ENCODE data around the gene UAP1L1. TPM values are rescaled to one million over a fixed set of nuclear protein-coding genes. Genes with fewer than 3 reads are reported as not detected.
A peak's percentile ranks its signal among the peaks of the same experiment; 100 is the strongest.

UAP1L1 gene
- total RNA-seq, 1 donor from 2014 or later, result 17.2 TPM

GRCh38 chr9:137084526-137084925 is 7.2 kb downstream of the UAP1L1 start:
- ChIA-PET POLR2A (interaction anchor here (0.6 to 2.8 kb wide), 9 partner anchors 7 to 232 kb away, joined by 3 to 34 read pairs (median 5); partner anchors contain the start of genes MAMDC4, SAPCD2, TUBB4B and UAP1L1), CTCF (interaction anchor here (0.8 kb wide), 1 partner anchor 38 kb away, joined by 3 read pairs; no protein-coding TSS in a partner anchor)
- no peak for ATAC-seq (ENCODE audit: low read depth)
- intact Hi-C loops (cut with micrococcal nuclease), result no loop called here
- no peak for DNase-seq
- peak overlapping the region; percentile 87 for H3K27ac Mint-ChIP-seq
- H3K4me1 Mint-ChIP-seq, result peaks cover 54% of the 10 kb centered on the region
- no peak overlapping the region for H3K4me3 Mint-ChIP-seq
- peaks cover 34% of the 10 kb centered on the region for H3K36me3 Mint-ChIP-seq (ENCODE audit: low read depth)
- no peaks in the 10 kb centered on the region for H3K9me3 Mint-ChIP-seq
- no peaks in the 10 kb centered on the region for H3K27me3 Mint-ChIP-seq
- TF ChIP-seq CTCF (IDR thresholded peaks at IDR 0.05), result no peak

GRCh38 chr9:137085920-137086530 is 8.7 kb downstream of the UAP1L1 start:
- no peak for ATAC-seq (ENCODE audit: low read depth)
- peak overlapping the region; percentile 97 for H3K27ac Mint-ChIP-seq
- CTCF ChIA-PET, result interaction anchor here (0.8 to 2.1 kb wide), 5 partner anchors 10 to 151 kb away, joined by 3 to 7 read pairs (median 5); partner anchors contain the start of genes ANAPC2 and SSNA1
- no peaks in the 10 kb centered on the region for H3K27me3 Mint-ChIP-seq
- no peaks in the 10 kb centered on the region for H3K9me3 Mint-ChIP-seq
- H3K4me3 Mint-ChIP-seq, result peak overlapping the region; percentile 93
- peaks cover 51% of the 10 kb centered on the region for H3K4me1 Mint-ChIP-seq
- intact Hi-C loops (cut with micrococcal nuclease), result loop anchor here (1.0 to 5.0 kb wide), 6 partner anchors 9 to 466 kb away; partner anchors contain the start of genes EXD3, MRPL41, NOXA1 and PNPLA7
- TF ChIP-seq CTCF (IDR thresholded peaks at IDR 0.05), result no peak
- H3K36me3 Mint-ChIP-seq (ENCODE audit: low read depth), result peaks cover 35% of the 10 kb centered on the region
- peak; percentile 48 for DNase-seq
- POLR2A ChIA-PET, result interaction anchor here (0.6 to 2.8 kb wide), 36 partner anchors 9 to 345 kb away, joined by 3 to 40 read pairs (median 4); partner anchors contain the start of genes ANAPC2, DPP7, FUT7 and LCN8

GRCh38 chr9:137086531-137087408 is 9.5 kb downstream of the UAP1L1 start, which contains the start of gene MAN1B1:
MAN1B1 (plus strand) TSS chr9:137086985; CDS start chr9:137087000, 15 bp downstream.
- peaks cover 49% of the 10 kb centered on the region for H3K4me1 Mint-ChIP-seq
- CTCF ChIA-PET, result interaction anchor here (0.8 to 2.1 kb wide), 10 partner anchors 9 to 345 kb away, joined by 3 to 7 read pairs (median 4); partner anchors contain the start of genes ANAPC2, SAPCD2 and SSNA1
- peak within 1 kb of the TSS; percentile 97 for H3K27ac Mint-ChIP-seq
- H3K4me3 Mint-ChIP-seq, result peak within 1 kb of the TSS; percentile 93
- DNase-seq, result peak; percentile 98
- no peaks in the 10 kb centered on the region for H3K27me3 Mint-ChIP-seq
- TF ChIP-seq CTCF (IDR thresholded peaks at IDR 0.05), result no peak
- no peaks in the 10 kb centered on the region for H3K9me3 Mint-ChIP-seq
- intact Hi-C loops (cut with micrococcal nuclease), result loop anchor here (1.0 to 5.0 kb wide), 8 partner anchors 9 to 466 kb away; partner anchors contain the start of genes DPP7, EXD3, MRPL41 and NOXA1
- H3K36me3 Mint-ChIP-seq (ENCODE audit: low read depth), result peaks cover 31% of the 10 kb centered on the region
- POLR2A ChIA-PET, result interaction anchor here (0.6 to 2.8 kb wide), 37 partner anchors 9 to 345 kb away, joined by 3 to 40 read pairs (median 4); partner anchors contain the start of genes ANAPC2, DPP7, EXD3 and FUT7
- ATAC-seq (ENCODE audit: low read depth), result peak; percentile 77

DNA sequence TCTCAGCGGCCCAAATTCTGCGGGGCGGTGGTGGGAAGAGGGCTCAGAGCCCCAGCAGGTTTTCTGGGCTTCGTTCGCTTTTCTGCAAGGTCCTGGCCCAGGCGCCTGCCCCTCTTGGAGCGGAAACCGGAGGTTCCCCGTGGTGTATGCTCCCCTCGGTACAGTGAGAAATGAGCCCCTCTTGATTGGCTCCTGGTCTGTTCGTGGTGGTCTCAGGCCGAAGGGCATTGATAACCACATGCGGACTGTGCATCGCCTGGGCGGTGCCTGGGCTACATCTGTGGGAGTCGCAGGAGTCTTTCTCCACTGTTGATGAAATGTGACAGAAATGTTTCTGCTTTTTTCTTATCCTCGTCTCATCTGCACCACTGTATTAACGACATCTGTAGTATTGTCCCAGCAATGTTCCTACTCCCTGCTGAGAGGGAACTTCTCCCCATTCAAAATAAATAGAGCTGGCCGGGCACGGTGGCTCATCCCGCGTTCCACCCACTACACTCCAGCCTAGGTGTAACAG is 10.2 kb downstream of the UAP1L1 start:
- Mint-ChIP-seq H3K27ac (peak overlapping the region; percentile 86), H3K27me3 (no peaks in the 10 kb centered on the region), H3K4me3 (peak overlapping the region; percentile 84), H3K4me1 (peaks cover 46% of the 10 kb centered on the region), H3K36me3 (ENCODE audit: low read depth) (peaks cover 29% of the 10 kb centered on the region), H3K9me3 (no peaks in the 10 kb centered on the region)
- ATAC-seq (ENCODE audit: low read depth) (no peak), DNase-seq (no peak)
- POLR2A ChIA-PET, result interaction anchor here (0.6 to 2.8 kb wide), 24 partner anchors 8 to 346 kb away, joined by 3 to 40 read pairs (median 6); partner anchors contain the start of genes ANAPC2, EXD3, FUT7 and NDOR1
- no peak for TF ChIP-seq CTCF (IDR thresholded peaks at IDR 0.05)
- CTCF ChIA-PET, result interaction anchor here (0.8 to 2.1 kb wide), 8 partner anchors 8 to 346 kb away, joined by 3 to 6 read pairs (median 4); partner anchors contain the start of genes NPDC1 and SAPCD2
- intact Hi-C loops (cut with micrococcal nuclease), result loop anchor here (1.0 to 5.0 kb wide), 7 partner anchors 8 to 465 kb away; partner anchors contain the start of genes DPP7, EXD3, MRPL41 and NOXA1

Measured in activated B cell treated with CpG ODN at 0.5 μM for 24 hours (primary cell).